ENCODE results near the gene SPEF2.

DNA sequence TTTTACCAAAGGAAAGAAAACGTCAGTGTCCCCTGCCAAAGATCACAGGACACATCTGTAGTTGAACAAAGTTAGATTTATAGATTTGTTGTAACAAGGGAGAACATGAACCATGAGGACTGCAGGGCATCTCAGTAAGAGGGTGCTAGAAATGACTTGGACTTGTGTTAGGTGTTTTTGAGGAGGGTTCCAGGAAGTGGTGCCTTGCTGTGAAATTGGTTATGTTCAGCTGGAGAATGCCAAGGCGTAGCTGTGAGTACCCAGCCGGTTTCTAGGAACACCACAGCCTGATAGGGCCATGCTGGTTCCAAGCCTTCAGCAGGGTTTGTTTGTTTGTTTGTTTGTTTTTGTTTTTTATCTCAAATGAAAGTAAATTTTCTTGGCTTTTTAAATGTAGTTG is 5.3 kb downstream of the SPEF2 start:
- TF ChIP-seq, protein P1, sequence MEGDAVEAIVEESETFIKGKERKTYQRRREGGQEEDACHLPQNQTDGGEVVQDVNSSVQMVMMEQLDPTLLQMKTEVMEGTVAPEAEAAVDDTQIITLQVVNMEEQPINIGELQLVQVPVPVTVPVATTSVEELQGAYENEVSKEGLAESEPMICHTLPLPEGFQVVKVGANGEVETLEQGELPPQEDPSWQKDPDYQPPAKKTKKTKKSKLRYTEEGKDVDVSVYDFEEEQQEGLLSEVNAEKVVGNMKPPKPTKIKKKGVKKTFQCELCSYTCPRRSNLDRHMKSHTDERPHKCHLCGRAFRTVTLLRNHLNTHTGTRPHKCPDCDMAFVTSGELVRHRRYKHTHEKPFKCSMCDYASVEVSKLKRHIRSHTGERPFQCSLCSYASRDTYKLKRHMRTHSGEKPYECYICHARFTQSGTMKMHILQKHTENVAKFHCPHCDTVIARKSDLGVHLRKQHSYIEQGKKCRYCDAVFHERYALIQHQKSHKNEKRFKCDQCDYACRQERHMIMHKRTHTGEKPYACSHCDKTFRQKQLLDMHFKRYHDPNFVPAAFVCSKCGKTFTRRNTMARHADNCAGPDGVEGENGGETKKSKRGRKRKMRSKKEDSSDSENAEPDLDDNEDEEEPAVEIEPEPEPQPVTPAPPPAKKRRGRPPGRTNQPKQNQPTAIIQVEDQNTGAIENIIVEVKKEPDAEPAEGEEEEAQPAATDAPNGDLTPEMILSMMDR (IDR thresholded peaks at IDR 0.05; ENCODE audit: insufficient read depth, low read length) = no peak
- TF ChIP-seq, protein P2, sequence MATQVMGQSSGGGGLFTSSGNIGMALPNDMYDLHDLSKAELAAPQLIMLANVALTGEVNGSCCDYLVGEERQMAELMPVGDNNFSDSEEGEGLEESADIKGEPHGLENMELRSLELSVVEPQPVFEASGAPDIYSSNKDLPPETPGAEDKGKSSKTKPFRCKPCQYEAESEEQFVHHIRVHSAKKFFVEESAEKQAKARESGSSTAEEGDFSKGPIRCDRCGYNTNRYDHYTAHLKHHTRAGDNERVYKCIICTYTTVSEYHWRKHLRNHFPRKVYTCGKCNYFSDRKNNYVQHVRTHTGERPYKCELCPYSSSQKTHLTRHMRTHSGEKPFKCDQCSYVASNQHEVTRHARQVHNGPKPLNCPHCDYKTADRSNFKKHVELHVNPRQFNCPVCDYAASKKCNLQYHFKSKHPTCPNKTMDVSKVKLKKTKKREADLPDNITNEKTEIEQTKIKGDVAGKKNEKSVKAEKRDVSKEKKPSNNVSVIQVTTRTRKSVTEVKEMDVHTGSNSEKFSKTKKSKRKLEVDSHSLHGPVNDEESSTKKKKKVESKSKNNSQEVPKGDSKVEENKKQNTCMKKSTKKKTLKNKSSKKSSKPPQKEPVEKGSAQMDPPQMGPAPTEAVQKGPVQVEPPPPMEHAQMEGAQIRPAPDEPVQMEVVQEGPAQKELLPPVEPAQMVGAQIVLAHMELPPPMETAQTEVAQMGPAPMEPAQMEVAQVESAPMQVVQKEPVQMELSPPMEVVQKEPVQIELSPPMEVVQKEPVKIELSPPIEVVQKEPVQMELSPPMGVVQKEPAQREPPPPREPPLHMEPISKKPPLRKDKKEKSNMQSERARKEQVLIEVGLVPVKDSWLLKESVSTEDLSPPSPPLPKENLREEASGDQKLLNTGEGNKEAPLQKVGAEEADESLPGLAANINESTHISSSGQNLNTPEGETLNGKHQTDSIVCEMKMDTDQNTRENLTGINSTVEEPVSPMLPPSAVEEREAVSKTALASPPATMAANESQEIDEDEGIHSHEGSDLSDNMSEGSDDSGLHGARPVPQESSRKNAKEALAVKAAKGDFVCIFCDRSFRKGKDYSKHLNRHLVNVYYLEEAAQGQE (IDR thresholded peaks at IDR 0.05; ENCODE audit: insufficient replicate concordance, low read depth) = no peak
- TF ChIP-seq POLR2AphosphoS5 (IDR thresholded peaks at IDR 0.05; ENCODE audit: low read depth) = no peak
- no peak for TF ChIP-seq GABPA (IDR thresholded peaks at IDR 0.05; ENCODE audit: low read depth)

Measured in HL-60 (cell line).